DND-41 (cell line): Measurements from ENCODE around the gene CRB3.

Experiments used
- ATAC-seq: fragments of 200-7000 bp; cut with Tn5 transposase; 3 replicates; pipeline ENCODE4 v1.9.1; 2021; ENCODE audit warnings: low read depth; ENCODE audit not compliant: insufficient read depth
- DNase-seq: peaks from one replicate; pipeline ENCODE4 v3.0.0-alpha.2; 2020
- H2AFZ ChIP-seq: 2 replicates; pipeline ENCODE4 v1.6.0; 2012; ENCODE audit warnings: low read depth, low read length
- H3K27ac ChIP-seq: 2 replicates; pipeline ENCODE4 v1.5.1; 2012; ENCODE audit warnings: low read length, inconsistent platforms
- H3K27me3 ChIP-seq: fragments of 200-600 bp; sonication (generic); 2 replicates; pipeline ENCODE4 v1.6.0; 2012; ENCODE audit warnings: low read length, mild to moderate bottlenecking, inconsistent platforms; ENCODE audit not compliant: insufficient read depth, poor library complexity
- H3K36me3 ChIP-seq: 2 replicates; pipeline ENCODE4 v1.5.1; 2012; ENCODE audit warnings: low read length, inconsistent platforms; ENCODE audit not compliant: insufficient read depth
- H3K4me1 ChIP-seq: 2 replicates; pipeline ENCODE4 v1.5.1; 2012; ENCODE audit warnings: mild to moderate bottlenecking, low read length; ENCODE audit not compliant: insufficient read depth
- H3K4me2 ChIP-seq: 2 replicates; pipeline ENCODE4 v1.6.0; 2012; ENCODE audit warnings: mild to moderate bottlenecking, moderate library complexity, low read length, inconsistent platforms; ENCODE audit not compliant: insufficient read depth
- H3K4me3 ChIP-seq, 2 experiments: fragments of 200-600 bp in 1 of 2; shearing (Covaris generic) in 1 of 2; 2 replicates each; pipeline ENCODE4 v1.5.1; 2012 to 2016; ENCODE audit warnings: inconsistent platforms in 2 of 2, low read length in 2 of 2, mild to moderate bottlenecking in 2 of 2, low read depth in 1 of 2, moderate library complexity in 1 of 2
- H3K79me2 ChIP-seq: 2 replicates; pipeline ENCODE4 v1.6.0; 2012; ENCODE audit warnings: low read length, inconsistent platforms; ENCODE audit not compliant: insufficient read depth
- H3K9ac ChIP-seq: 2 replicates; pipeline ENCODE4 v1.6.0; 2012; ENCODE audit warnings: low read depth, mild to moderate bottlenecking, inconsistent platforms, low read length, moderate library complexity
- H3K9me3 ChIP-seq: 2 replicates; pipeline ENCODE4 v1.5.1; 2012; ENCODE audit warnings: low read length, moderate library complexity, mild to moderate bottlenecking, inconsistent platforms; ENCODE audit not compliant: insufficient read depth, severe bottlenecking
- H4K20me1 ChIP-seq: 2 replicates; pipeline ENCODE4 v1.6.0; 2012; ENCODE audit warnings: low read length; ENCODE audit not compliant: insufficient read depth
- EZH2 ChIP-seq: IDR thresholded peaks from 3 replicates; pipeline ENCODE4 v1.6.1; 2012; ENCODE audit warnings: borderline replicate concordance, low read depth, mild to moderate bottlenecking, moderate library complexity, low read length, inconsistent platforms; ENCODE audit not compliant: severe bottlenecking
- TF ChIP-seq, protein P1 (sequence below): IDR thresholded peaks from 2 replicates; pipeline ENCODE4 v1.5.1; 2012; ENCODE audit warnings: borderline replicate concordance, low read length, moderate library complexity, mild to moderate bottlenecking; ENCODE audit not compliant: poor library complexity, severe bottlenecking; ENCODE audit errors: extremely low read depth

CRB3 gene

DNA sequence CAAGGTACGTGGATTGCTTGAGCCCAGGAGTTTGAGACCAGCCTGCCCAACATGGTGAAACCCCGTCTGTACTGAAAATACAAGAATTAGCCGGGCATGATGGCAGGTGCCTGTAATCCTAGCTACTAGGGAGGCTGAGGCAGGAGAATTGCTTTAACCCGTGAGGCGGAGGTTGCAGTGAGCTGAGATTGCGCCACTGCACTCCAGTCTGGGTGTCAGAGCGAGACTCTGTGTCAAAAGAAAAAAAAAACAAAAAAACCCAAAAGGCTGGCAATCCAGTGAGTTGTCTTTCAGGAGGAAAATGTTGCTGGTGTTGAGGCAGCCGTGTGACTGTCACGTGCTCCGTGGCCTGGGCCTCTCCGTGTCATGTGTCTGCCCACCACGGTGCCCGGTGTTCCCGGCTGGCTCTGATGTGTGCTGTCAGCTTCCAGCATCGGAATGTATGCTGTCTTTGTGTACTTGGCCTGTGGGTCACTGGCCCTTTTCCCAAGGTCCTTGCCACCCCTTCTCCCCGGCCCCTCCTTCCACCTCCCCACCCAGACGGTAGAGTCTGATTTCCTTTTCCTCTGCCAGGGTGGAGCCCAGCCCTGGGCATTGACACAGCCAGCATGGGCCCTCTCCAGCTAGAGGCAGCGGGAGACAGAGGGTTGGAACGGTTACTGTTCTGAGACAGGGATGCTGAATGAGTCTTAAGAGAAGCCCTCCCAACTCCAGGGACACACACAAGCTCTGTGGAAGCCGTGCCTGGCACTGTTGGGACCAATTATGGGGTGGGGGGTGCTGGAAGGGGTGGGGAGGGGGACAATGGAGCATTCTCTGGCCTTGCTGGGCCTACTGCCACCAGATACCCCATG, 45.3 kb downstream of the CRB3 start:
- Histone ChIP-seq H3K27me3 (no peaks in the 10 kb centered on the region), H3K36me3 (no peaks in the 10 kb centered on the region), H3K4me1 (no peaks in the 10 kb centered on the region), H3K4me3 (no peak overlapping the region), H4K20me1 (no peaks in the 10 kb centered on the region), H3K27ac (no peak overlapping the region), H2AFZ (no peak overlapping the region), H3K9ac (no peak overlapping the region), H3K4me2 (no peak overlapping the region), H3K9me3 (no peaks in the 10 kb centered on the region), H3K79me2 (no peaks in the 10 kb centered on the region)
- DNase-seq (no peak), ATAC-seq (no peak)
- TF ChIP-seq EZH2 = no peak
- TF ChIP-seq, protein P1, sequence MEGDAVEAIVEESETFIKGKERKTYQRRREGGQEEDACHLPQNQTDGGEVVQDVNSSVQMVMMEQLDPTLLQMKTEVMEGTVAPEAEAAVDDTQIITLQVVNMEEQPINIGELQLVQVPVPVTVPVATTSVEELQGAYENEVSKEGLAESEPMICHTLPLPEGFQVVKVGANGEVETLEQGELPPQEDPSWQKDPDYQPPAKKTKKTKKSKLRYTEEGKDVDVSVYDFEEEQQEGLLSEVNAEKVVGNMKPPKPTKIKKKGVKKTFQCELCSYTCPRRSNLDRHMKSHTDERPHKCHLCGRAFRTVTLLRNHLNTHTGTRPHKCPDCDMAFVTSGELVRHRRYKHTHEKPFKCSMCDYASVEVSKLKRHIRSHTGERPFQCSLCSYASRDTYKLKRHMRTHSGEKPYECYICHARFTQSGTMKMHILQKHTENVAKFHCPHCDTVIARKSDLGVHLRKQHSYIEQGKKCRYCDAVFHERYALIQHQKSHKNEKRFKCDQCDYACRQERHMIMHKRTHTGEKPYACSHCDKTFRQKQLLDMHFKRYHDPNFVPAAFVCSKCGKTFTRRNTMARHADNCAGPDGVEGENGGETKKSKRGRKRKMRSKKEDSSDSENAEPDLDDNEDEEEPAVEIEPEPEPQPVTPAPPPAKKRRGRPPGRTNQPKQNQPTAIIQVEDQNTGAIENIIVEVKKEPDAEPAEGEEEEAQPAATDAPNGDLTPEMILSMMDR = no peak

DNA sequence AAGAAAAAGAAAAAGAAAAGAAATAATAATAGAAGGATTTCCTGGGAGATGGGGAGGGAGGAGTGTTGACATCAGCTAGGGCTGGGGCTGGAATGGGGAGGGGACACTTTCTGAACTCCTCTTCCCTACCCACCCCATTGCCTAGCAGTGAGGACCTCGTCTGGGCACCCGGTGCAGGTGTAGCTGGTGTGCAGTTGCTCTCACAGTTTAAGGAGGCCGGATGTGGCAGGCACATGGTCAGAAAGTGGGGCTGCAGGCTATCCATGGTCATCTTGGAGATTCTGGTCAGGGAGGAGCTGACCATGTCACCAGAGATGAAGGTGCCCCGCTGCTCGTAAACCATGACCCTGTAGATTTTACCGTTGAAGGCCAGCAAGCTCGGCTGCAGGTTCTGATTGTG, 46.5 kb downstream of the CRB3 start:
- Histone ChIP-seq H4K20me1 (no peaks in the 10 kb centered on the region), H3K27ac (no peak overlapping the region), H3K79me2 (no peaks in the 10 kb centered on the region), H3K9ac (no peak overlapping the region), H3K4me1 (no peaks in the 10 kb centered on the region), H3K27me3 (no peaks in the 10 kb centered on the region), H2AFZ (no peak overlapping the region), H3K9me3 (no peaks in the 10 kb centered on the region), H3K36me3 (no peaks in the 10 kb centered on the region), H3K4me2 (no peak overlapping the region), H3K4me3 (no peak overlapping the region)
- ATAC-seq (no peak), DNase-seq (no peak)
- no peak for TF ChIP-seq EZH2
- TF ChIP-seq, protein P1 = no peak

DNA sequence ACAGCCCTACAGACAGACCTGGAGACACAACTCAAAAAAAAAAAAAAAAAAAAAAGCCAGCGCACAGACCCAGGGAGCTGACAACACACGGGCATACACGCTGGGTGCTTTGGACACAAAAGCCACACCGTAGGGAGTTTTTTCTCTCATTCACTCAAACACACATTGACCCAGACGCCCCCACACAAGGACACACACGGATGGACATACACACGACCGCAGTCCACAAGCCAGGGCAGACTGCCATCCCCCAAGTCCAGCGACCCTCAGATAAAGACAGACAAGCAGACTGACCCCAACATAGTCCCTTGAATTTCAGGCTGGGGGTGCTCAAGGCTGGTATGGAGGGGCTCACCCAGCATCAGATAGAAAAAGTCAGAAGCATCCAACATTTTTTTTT, 50.0 kb downstream of the CRB3 start:
- TF ChIP-seq EZH2 = no peak
- TF ChIP-seq, protein P1 = no peak
- H3K9ac ChIP-seq = no peak overlapping the region

More for the DNA sequence above, 50.0 kb downstream of the CRB3 start:
- Histone ChIP-seq H3K9me3 (no peaks in the 10 kb centered on the region), H3K36me3 (no peaks in the 10 kb centered on the region), H3K4me2 (no peak overlapping the region), H2AFZ (no peak overlapping the region), H3K79me2 (no peaks in the 10 kb centered on the region), H4K20me1 (no peaks in the 10 kb centered on the region), H3K27ac (no peak overlapping the region), H3K4me3 (no peak overlapping the region), H3K4me1 (peaks cover 29% of the 10 kb centered on the region), H3K27me3 (no peaks in the 10 kb centered on the region)
- DNase-seq (no peak), ATAC-seq (no peak)
